ENCODE measurements around the gene PIK3R2.

PIK3R2 gene

DNA sequence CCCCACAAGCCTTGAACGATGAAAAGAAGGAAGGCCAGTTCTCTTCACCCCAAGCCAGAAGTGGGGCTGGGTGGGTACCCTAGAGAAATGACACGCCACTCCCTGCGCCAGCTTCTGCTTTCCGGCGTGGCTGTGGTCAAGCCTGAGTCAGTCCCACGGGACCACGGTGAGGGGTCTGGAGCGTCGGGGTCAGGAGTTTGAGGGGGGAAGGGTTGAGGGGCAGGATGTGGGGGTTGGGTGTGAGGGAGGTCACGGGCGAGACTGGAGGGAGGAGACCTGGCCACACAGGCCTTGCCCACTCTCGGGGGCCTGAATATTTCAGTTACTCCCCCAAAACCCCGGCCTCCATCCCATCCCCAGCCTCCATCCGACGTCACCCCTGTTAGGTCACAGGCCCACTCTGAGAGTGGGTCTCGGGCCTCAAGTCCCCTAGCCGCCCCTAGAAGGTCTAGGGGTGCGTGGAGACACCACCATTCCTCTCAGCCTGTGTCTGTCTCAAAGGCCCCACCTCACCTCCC lies 20.1 kb downstream of the PIK3R2 start:
- no peak for DNase-seq (ENCODE audit: low read depth in 3 of 3)

DNA sequence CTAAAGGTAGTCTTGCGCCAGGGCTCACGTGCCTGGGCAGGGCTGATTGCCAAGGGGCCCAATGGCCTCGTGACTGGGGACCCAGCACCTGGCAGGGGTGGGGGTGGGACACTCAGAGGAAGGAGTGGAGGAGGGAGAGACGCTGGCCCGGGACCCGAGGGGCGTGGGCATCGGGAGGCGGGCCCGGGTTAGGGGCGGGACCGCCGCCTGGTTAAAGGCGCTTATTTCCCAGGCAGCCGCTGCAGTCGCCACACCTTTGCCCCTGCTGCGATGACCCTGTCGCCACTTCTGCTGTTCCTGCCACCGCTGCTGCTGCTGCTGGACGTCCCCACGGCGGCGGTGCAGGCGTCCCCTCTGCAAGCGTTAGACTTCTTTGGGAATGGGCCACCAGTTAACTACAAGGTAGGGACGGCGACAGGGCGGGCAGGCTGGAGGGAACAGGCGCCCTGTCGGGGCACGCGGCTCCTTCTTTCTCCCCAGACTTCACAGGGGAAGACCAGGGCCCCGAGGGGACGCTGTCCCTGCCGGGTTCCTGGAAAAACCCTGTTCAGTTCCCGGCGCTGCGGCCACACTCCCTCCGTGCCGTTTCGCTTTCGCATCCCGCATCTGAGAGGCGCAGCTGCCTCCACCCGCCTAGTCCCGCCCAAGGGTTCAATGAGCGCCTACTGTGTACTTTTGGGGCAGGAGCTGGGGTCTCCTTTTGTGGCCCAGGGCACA lies 20.8 kb downstream of the PIK3R2 start, which contains the start of gene IFI30:
IFI30 (plus strand) TSS at position 242 of the 717 bp plus-strand sequence; CDS start at position 271, 29 bp downstream.
- DNase-seq (ENCODE audit: low read depth in 3 of 3) = peak in 1 of 3 experiments; percentile 67

DNA sequence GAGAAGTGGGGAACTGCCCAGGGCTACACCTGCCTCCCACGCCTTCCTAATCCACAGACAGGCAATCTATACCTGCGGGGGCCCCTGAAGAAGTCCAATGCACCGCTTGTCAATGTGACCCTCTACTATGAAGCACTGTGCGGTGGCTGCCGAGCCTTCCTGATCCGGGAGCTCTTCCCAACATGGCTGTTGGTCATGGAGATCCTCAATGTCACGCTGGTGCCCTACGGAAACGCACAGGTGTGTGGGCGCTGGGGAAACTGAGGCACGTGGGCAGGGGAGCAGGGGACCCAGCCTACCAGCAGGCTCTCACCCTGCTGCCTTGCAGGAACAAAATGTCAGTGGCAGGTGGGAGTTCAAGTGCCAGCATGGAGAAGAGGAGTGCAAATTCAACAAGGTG lies 22.0 kb downstream of the PIK3R2 start:
- DNase-seq (ENCODE audit: low read depth in 3 of 3) = no peak

DNA sequence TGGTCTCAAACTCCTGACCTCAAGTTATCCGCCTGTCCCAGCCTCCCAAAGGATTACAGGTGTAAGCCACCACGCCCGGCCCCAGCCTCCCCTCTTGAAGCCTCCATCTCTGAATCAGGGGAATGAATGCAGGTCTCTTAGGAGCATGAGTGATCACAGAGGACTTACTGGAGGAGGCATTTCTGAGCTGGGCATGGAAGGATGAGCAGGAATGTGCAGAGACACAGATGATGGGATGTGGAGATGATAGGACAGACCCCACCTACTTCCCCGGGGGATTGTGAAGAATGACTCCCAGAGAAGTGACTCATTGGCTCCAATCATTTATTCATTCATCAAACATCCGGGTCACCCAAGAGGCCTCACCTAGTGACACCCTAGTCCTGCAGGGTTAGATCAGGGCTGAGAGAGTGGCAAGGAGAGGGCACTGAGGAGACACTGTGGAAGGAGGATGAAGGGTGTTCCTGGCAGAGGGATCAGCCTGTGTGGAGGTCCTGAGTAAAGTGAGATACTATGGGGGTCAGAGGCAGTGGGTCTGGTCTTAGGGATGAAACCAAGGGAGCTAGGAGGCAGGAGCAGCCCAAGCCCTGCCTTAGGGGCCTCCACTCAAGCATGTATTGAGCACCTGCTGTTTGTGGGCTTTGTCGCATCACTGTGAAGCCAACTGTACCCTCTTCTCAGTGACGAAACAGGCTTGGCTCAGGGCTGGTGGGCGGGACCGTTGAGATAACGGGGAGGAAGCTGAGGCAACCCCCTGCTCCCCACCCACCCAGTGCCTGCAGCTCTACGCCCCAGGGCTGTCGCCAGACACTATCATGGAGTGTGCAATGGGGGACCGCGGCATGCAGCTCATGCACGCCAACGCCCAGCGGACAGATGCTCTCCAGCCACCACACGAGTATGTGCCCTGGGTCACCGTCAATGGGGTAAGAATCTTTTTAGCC lies 23.7 kb downstream of the PIK3R2 start:
- no peak for DNase-seq (ENCODE audit: low read depth in 3 of 3)

DNA sequence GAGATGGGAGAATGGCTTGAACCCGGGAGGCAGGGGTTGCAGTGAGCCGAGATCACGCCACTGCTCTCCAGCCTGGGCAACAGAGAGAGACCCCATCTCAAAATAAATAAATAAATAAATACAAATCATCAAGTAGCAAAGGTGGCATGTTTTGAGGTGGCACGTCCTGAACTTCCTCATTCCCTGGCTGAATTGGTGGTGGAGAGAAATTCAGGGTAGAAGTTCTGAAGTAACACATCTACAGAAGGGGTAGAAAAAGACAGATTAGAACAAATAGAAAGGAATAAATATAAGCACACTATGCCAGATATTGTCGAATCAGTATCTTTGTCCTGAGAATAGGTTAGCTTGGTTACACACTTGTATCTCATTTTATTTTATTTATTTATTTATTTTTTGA lies 27.0 kb downstream of the PIK3R2 start:
- DNase-seq (ENCODE audit: low read depth in 3 of 3) = no peak

DNA sequence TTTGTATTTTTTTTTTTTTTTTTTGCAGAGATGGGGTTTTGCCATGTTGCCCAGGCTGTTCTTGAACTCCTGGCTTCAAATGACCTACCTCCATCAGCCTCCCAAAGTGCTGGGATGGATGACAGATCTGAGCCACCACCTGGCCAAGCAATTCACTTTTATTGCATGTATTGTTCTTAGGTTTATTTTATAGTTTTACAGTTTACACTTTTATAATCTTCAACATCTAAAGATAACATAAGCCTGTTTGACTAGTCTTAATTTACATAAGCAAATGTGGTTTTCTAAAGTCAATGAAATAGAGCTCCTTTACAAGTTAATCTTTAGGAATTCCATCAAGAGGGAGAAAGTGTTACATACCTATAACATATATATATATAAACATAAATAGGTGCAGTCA lies 30.6 kb downstream of the PIK3R2 start:
- DNase-seq (ENCODE audit: low read depth in 3 of 3) = no peak

DNA sequence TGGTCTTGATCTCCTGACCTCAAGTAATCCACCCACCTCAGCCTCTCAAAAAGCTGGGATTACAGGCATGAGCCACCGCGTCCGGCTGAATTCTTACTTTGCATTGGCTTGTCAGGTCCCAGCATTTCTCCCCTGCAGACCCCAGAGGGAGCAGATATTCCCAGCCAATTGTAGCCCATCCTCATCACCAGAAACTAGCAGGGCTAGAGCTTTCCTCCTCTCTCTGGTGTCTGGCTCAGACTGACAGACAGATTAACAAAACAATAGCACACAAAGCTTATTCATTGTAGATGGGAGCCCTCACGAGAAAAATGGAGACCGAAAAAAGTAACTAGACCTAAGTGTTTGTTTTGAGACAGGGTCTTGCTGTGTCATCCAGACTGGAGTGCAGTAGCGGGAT lies 32.6 kb downstream of the PIK3R2 start:
- DNase-seq (ENCODE audit: low read depth in 3 of 3) = no peak

DNA sequence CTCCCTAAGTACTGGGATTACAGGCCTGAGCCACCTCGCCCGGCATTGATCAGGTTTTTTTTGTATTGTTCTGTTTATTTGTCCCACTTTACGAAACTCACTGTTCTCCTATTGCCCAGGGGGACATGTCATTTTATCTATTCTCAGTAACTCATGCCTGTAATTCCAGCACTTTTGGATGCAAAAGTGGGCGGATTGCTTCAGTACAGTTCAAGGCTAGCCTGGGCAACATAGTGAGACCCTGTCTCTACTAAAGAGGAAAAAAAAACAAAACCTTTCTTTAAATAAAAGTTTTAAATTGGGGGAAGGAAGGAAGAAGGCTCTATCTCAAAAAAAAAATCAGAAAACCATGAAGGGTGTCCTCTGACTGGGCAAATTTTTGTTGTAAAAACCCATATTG lies 37.3 kb downstream of the PIK3R2 start:
- DNase-seq (ENCODE audit: low read depth in 3 of 3) = no peak

DNA sequence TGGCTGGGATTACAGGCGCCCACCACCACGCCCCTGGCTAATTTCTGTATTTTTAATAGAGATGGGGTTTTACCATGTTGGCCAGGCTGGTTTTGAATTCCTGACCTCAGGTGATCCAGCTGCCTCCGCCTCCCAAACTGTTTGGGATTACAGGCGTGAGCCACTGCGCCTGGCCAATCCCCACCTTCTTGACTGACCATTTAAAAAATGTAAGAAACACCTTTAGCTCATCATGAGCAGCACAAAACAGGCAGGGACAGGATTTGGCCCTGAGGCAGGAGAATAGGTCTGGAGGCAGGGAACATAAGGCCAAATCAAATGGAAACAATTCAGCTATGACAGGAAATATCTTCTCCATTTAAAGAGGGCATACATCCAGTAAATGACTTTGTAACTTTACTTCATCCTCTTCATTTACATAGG lies 38.7 kb downstream of the PIK3R2 start:
- no peak for DNase-seq (ENCODE audit: low read depth in 3 of 3)

DNA sequence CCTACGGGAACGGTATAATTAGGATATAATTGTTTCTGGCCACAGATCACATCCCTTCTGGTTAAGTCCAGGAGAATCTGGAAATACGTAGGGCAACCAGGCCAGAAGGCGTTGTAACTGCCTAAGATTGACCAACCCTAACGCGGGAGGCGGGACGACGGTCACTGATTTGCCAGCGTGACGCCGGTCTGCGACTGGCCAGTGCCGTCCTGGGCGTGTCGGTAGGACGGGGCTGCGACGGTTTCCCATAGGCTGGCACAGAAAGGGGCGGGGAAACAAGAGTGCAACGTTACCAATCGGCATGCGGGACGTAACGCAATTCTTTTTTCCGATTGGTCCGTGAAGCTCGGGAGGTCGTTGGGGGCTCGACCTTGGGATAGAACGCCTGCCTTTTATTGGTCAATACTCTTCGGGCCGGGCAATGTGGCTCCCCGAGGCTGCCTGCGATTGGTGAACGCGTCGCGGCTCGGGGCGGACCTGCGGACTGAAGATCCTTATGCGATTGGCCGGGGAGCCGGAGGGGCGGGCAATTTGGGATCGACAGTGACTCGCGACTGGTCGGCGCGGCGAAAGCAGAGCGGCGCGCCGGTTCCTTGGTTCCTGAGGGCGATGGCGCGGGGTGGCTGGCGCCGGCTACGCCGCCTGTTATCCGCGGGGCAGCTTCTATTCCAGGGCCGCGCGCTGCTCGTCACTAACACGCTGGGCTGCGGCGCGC lies 39.9 kb downstream of the PIK3R2 start, which contains the start of gene MPV17L2:
MPV17L2 (plus strand) TSS at position 546 of the 715 bp plus-strand sequence; CDS start at position 610, 64 bp downstream.
- peak; percentile 95 to 98 (median 97) for DNase-seq (ENCODE audit: low read depth in 3 of 3)

DNA sequence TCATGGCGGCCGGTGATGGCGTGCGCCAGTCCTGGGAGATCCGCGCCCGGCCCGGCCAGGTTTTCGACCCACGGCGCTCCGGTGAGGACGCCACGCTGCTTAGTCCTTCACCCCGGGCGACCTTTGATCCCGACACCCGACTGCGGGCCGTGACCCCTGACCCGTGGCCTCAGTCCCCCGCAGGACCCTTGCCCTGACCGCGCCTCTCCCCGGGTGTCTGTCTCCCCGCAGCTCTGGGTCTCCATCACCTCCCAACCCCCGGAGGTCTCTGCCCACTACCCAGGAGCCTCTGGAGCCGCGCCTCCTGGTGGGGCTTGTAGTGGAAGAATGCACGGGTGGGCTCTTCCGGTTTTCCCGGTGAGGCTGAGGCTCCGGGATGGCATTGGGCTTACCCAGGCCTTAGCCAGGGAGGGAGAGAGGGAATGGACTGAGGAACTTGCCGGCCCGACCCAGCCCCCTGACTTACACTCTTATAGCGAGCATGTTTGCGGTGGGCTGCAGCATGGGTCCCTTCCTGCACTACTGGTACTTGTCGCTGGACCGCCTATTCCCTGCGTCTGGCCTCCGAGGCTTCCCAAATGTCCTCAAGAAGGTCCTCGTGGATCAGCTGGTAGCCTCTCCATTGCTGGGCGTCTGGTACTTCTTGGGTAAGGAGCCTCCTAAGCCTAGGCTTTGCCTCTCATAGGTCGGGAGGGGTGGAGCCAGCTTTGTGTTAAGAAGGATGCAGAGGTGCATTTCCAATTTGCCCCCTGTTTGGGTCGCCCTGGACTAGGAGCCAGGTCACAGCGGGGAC lies 40.6 kb downstream of the PIK3R2 start:
- no peak for DNase-seq (ENCODE audit: low read depth in 3 of 3)

DNA sequence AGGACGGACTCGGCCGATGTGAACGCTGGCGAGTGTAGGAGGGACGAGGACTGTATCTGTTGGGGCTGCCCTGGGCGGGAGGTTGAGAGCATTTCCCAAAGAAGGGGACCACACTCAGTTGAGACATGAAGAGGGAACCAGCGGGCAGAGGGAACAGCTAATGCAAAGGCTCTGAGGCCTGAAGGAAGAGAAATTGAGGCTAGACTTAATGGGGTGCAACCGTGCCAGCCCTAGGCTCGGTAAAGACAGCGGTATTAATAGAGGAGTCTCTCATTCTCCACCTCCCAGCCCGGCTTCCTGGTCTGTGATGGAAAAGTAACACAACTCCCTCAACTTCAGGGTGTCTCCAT lies 41.2 kb downstream of the PIK3R2 start:
- DNase-seq (ENCODE audit: low read depth in 3 of 3) = no peak

DNA sequence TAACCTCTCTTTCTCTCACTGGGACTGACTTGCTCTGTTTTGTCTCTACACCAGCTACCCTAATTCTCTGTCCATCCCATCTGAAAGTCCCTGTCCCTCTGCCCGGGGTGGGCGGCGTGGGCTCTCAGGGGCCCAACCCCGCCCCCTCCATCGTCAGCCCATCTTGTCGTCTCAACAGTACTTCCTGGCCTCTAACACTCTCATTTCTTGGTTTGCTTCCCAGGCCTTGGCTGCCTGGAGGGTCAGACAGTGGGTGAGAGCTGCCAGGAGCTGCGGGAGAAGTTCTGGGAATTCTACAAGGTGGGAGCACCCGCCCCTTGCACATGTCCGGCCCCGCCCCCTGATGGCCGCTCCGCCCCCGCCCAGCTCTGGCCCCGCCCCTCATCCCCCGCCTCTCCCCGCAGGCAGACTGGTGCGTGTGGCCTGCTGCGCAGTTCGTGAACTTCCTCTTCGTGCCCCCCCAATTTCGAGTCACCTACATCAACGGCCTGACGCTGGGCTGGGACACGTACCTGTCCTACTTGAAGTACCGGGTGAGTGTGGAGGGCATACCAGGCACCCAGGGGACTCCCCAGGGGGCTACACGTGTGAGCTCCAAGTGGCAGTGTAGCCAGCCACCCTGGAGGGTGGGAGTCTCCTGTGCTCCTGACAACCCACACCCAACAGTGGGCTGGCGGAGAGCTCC lies 41.7 kb downstream of the PIK3R2 start:
- DNase-seq (ENCODE audit: low read depth in 3 of 3) = peak in 1 of 3 experiments; percentile 32

DNA sequence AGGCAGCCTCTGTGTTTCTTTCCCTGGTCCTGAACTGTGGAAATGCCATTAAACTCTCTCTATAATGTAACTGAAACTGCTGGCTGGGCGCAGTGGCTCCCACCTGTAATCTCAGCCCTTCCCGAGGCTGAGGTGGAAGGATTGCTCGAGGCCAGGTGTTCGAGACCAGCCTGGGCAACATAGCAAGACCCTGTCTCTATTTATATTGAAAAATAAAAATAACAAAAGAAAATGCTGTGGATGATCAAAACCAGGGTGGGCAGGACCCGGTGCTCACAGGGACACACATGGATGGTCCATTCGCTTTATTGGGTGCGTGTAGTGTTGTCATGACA lies 43.5 kb downstream of the PIK3R2 start:
- DNase-seq (ENCODE audit: low read depth in 3 of 3) = no peak

DNA sequence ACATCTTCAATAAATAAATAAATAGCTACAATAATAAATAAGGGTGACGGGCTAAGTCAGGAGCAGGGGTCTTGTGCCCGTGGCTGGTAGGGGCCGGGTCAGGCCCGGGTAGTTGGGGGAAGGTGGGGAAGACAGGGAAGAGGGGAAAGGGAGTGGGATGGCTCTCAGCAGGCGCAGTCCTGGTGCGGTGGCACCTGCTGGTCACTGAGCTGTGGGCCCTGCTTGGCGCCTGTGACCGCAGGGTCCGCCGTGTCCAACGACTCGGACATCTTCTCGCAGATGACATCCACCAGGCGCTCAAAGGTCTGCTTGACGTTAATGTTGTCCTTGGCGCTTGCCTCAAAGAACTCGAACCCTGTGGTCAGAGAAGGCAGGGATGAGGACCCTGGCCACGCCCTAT lies 44.3 kb downstream of the PIK3R2 start:
- DNase-seq (ENCODE audit: low read depth in 3 of 3) = no peak

DNA sequence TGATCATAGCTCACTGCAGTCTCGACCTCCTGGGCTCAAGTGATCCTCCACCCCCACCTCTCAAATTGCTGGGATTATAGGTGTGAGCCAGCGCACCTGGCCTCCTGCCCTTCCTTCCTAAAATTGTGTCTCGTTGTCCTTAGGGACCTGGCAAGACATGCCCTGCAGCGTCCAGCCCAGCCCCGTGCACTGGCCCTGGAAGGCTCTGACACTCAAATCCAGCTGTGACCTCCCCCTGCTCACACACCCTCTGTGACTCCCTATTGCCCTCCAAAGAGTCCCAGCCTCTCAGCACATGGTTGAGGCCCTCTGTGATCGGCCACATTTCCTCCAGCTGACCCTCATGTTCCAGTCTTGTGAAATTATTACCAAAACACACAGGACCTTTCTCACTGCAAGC lies 45.0 kb downstream of the PIK3R2 start:
- no peak for DNase-seq (ENCODE audit: low read depth in 3 of 3)

DNA sequence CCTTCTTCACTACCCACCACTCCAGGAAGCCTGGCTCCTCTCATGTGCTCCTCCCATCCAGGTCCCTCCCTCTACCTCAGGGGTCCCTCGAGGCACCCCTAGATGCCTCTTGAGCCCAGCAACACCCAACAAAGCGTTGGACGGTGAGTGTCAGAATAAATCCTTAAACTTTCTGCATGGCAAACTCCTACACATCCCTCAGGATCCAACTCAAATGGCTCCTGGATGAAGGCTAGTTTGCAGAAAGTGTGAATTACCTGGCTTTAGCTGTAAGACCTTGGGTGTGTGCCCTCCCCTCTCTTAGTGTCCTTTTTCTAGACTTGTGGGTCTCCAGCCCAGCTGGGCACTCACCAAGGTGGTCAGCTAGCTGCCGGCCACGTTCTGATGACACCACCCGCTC lies 45.4 kb downstream of the PIK3R2 start:
- no peak for DNase-seq (ENCODE audit: low read depth in 3 of 3)

DNA sequence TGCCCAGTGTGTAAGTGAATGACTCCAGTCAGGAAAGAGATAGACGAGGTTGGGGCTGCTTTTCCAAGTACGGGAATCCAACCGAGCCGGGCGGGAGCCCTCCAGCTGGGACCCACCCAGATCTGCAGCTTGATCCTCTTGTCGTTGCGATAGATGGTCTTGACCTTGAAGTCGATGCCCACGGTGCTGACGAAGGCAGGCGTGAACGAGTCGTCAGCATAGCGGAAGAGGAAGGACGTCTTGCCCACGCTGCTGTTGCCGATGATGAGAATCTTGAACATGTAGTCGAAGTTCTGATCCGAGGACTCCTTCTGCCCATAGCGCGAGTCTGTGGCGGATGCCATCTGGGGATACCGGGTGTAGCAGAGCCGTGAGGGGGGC lies 49.4 kb downstream of the PIK3R2 start:
- DNase-seq (ENCODE audit: low read depth in 3 of 3) = no peak

DNA sequence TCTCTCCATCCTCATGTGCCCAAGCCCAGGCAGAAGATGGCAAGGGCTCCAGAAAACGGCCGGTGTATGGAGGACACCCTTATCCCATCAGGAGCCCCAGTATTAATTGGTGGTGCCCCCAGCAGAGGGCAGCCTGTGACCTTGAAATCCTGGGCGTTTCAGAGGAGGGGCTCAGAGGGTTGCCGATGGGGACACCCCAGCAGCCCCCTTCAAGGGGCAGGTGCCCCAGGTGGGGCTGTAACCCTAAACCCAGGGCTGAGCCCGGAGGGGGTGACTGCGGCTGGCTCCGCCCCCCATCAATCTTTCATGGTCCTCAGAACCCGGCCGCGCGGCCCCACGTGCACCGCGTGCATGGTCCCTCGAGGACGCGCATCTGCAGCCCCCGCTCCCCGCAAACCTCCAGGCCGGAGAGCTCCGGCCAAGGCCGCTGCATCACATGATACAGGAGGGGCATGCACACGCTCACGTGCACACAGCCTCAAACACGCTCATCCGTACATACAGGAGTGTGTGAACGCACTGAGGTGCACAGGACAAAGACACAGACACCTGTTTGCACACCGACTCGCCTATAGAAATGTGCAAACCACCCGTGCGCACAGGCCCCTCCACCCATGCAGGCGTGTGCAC lies 49.9 kb downstream of the PIK3R2 start:
- no peak for DNase-seq (ENCODE audit: low read depth in 3 of 3)

DNA sequence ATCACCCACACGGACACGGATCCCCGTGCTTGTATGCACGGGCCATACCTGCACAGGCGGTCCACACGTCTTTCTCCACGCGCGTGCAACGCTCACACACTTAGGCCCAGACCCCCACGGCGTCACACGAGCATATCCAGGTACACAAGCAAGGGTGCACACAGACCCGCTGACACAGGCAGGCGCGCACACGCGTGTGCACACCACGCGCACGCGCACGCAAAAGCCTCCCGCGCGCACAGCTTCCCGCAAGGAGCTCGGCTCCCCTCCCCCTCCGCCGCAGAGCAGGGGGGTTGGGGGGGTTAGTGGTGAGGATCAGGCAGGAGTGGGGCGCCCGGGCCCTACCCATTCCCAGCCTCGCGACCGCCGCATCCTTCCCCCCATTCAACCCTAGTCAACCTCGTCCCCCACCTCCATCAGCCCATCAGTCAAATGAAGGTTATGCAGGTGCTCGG lies 50.5 kb downstream of the PIK3R2 start:
- peak in 1 of 3 experiments; percentile 43 for DNase-seq (ENCODE audit: low read depth in 3 of 3)

Data from stimulated activated CD4-positive, alpha-beta T cell treated with anti-CD3 and anti-CD28 coated beads, TNF-alpha, amount 100 ng/mL, for 24 hours (primary cell).